Pancreas (tissue), 10 donors: Measurements from ENCODE around the gene MEIOC. TPM values are rescaled to one million over a fixed set of nuclear protein-coding genes. Genes with fewer than 3 reads are reported as not detected.
"Not testable (repeated sequence)": the region's sequence is repeated elsewhere in the genome, so short reads cannot be mapped to it uniquely, and the experiment has no call there.

ENCODE experiments used
- ATAC-seq, 4 donors: fragments of 200-7000 bp; cut with Tn5 transposase; one replicate each; pipeline versions ENCODE4 v1.8.0 to v1.9.1; 2020; ENCODE audit warnings: mild to moderate bottlenecking in 4 of 4, moderate library complexity in 4 of 4
- DNase-seq, 6 donors: peaks; one replicate each; pipeline ENCODE4 v3.0.0-alpha.2; 2020
- FAIRE-seq: peaks from 2 replicates; lab custom pipeline; 2012; peaks lifted over from hg19 to GRCh38; lab: Jason Lieb, UNC
- H3K27ac ChIP-seq, 4 donors: fragments of 200-600 bp; sonication (generic); 1 replicate in 3 of 4; 2 replicates in 1 of 4; pipeline versions ENCODE4 v1.5.0 to v1.8.0; 2020
- H3K27me3 ChIP-seq, 4 donors: fragments of 200-600 bp; one replicate each; pipeline ENCODE4 v1.8.0; 2021
- H3K36me3 ChIP-seq, 3 donors: fragments of 200-600 bp; sonication (generic) in 1 of 3; one replicate each; pipeline versions ENCODE4 v1.5.0 to v1.8.0; 2020 to 2021
- H3K4me1 ChIP-seq, 3 donors: fragments of 200-600 bp; one replicate each; pipeline ENCODE4 v1.8.0; 2021
- H3K4me3 ChIP-seq, 4 donors: fragments of 200-600 bp; sonication (generic) in 2 of 4; one replicate each; pipeline versions ENCODE4 v1.5.0 to v1.8.0; 2020 to 2021
- H3K9me3 ChIP-seq, 4 donors: fragments of 200-600 bp; one replicate each; pipeline ENCODE4 v1.8.0; 2021
- CTCF ChIP-seq, 4 donors: fragments of 200-600 bp; sonication (generic) in 3 of 4; IDR thresholded peaks; one replicate each; pipeline versions ENCODE4 v1.5.0 to v1.8.0; 2021; ENCODE audit warnings: antibody characterized with exemption in 4 of 4
- WGBS, 2 donors: extraction: QIAGEN DNeasy Blood & Tissue Kit; methylation state at CpG; one replicate each; pipeline ENCODE4 v1.1.7; 2013; 5-methylcytosine and 5-hydroxymethylcytosine counted together
- intact Hi-C, 3 donors: fragments of 100-400 bp; cut with DNase I; formaldehyde crosslinking; loops; one replicate each; pipeline versions ENCODE4 v1.11.1 to v1.14.2; 2022
- polyA plus RNA-seq, 2 donors: library from polyadenylated mRNA; stranded (reverse); fragments of 200-250 nt; gene quantifications; one replicate each; pipeline ENCODE4 v1.2.3, GENCODE V29; 2013
- total RNA-seq, 6 donors: library from RNA; stranded (reverse); fragmentation: NEBNext Ultra II Directional in 4 of 6; extraction: Animal tissue kit (Norgen Biotek cat#: 25700) in 4 of 6; gene quantifications; one replicate each; pipeline versions ENCODE4 v1.2.1 to v1.2.4, GENCODE V29; 2021 to 2023
- donor health status: healthy with polysubstance abuse.
- donor health status: DM: no; HTN: no; CAD: no; lungs with moderate emphysema.
- donor health status: DM: no; HTN: no; CAD: no.
- donor health status: control.
- donor health status: control.
- donor health status: Bipolar disorder and iron deficiency.
- donor health status: DM: yes; HTN: yes; CAD: no.
- donor health status: DM: no; HTN: no; CAD: no.
- donor health status: DM: no; HTN: no; CAD: no.
- donor health status: DM: yes; HTN: yes; CAD: no.

MEIOC gene
- total and polyA plus RNA-seq, 8 donors = not detected

DNA sequence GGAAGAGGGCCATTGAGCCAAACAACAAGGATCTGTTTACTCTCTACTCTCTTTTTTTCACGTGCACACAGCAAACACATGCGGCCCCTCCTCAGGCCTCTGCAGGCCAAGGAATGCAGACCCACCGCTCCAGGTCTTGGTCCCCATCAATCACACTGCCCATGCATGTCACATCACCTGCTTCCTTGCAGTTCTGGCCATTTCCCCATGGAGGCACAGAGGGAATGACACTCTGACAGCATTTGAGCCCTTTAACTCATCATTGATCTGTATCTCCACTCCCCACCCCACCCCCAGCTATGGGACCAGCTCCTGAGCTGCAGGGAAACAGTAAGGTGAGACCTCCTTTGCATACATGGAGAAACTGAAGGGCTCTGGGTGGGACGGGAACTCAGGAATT, 45.9 kb upstream of the MEIOC start:
- no peak for FAIRE-seq
- Histone ChIP-seq H3K27ac (no peak overlapping the region), H3K27me3 (no peaks in the 10 kb centered on the region), H3K4me1 (no peaks in the 10 kb centered on the region), H3K36me3 (no peaks in the 10 kb centered on the region), H3K4me3 (no peak overlapping the region), H3K9me3 (no peaks in the 10 kb centered on the region)
- DNase-seq = no peak
- 54 to 59% methylated on average over 4 of the region's 4 CpGs for WGBS, 2 donors
- TF ChIP-seq CTCF (IDR thresholded peaks at IDR 0.05) = no peak
- no peak for ATAC-seq
- intact Hi-C loops = no loop called here

DNA sequence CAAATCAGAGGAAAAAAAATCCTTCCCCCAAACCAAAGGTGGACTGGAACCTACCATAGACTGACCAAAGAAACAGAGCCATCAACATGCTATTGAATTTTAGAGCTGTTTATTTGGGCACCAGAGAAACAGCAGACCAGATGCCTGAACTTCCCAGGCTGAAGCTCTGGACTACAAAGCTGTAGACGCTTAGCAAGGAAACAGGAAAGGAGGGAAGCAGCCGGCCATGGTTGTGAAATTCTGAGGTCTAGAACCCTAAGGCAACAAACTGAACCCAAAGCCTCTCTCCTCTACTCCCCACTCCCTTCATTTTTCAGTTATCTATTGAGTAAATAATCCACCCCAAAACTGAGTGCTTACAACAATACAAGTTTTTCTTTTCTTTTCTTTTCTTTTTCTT, 45.4 kb upstream of the MEIOC start:
- 35 to 40% methylated on average over 2 of the region's 2 CpGs for WGBS, 2 donors
- intact Hi-C loops = no loop called here
- peak in 2 of 4 donors; percentile 25 to 35 for ATAC-seq

GRCh38 chr17:44614862-44615261, 41.4 kb upstream of the MEIOC start:
- Histone ChIP-seq H3K27me3 (no peaks in the 10 kb centered on the region), H3K27ac (no peak overlapping the region), H3K9me3 (no peaks in the 10 kb centered on the region), H3K4me3 (no peak overlapping the region), H3K36me3 (no peaks in the 10 kb centered on the region), H3K4me1 (no peaks in the 10 kb centered on the region)
- no peak for TF ChIP-seq CTCF (IDR thresholded peaks at IDR 0.05)
- DNase-seq = no peak
- ATAC-seq = no peak
- intact Hi-C loops = no loop called here
- WGBS, 2 donors = 66 to 70% methylated on average over 5 of the region's 5 CpGs
- no peak for FAIRE-seq

More for the DNA sequence above, 45.4 kb upstream of the MEIOC start:
- H3K36me3 ChIP-seq = no peaks in the 10 kb centered on the region
- DNase-seq (no peak), FAIRE-seq (no peak)
- no peak for TF ChIP-seq CTCF (IDR thresholded peaks at IDR 0.05)
- no peaks in the 10 kb centered on the region for H3K27me3 ChIP-seq
- no peaks in the 10 kb centered on the region for H3K4me1 ChIP-seq
- H3K4me3 ChIP-seq = no peak overlapping the region
- no peak overlapping the region for H3K27ac ChIP-seq
- no peaks in the 10 kb centered on the region for H3K9me3 ChIP-seq

DNA sequence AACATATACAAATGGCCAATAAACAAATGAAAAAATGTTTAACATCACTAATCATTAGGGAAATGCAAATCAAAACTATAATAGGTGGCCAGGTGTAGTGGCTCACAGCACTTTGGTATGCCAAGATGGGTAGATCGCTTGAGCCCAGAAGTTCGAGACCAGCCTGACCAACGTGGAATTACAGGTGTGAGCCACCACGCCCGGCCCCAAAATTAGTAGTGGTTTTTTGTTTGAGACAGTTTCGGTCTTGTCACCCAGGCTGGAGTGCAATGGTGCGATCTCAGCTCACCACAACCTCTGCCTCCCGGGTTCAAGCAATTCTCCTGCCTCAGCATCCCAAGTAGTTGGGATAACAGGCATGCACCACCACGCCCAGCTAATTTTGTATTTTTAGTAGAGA, 37.6 kb upstream of the MEIOC start:
- DNase-seq, H3K36me3 ChIP-seq, ATAC-seq, H3K4me3 ChIP-seq, H3K4me1 ChIP-seq, H3K9me3 ChIP-seq, H3K27ac ChIP-seq, intact Hi-C loops, H3K27me3 ChIP-seq, FAIRE-seq: not testable (repeated sequence)
- WGBS, 2 donors = 69 to 85% methylated on average over 9 of the region's 9 CpGs

DNA sequence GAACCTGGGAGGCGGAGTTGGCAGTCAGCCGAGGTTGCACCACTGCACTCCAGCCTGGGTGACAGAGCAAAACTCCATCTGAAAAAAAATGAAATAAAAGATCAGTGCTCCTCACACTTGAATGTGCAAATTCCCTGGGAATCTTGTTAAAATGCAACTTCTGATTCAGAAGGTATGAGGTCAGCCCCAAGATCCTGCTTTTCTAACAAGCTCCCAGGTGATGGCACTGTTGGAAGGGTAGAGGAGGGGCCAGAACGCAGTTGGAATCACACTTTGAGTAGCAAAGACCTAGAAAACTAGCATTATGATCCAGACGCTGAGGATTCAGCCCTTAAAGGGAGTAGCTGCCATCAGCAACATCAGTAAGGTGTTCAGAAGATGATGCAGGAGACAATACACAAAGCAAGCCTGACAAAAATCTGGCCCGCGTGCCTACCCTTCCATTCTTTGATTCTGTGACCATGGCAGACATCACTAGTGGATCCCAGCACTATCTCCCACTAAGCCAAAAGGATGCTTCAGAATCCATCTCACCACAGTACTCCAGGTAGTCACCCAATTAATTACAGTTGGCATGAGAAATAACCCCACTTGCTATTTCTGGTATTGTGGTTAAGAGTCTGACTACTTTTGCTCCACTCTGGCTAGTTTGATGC, 33.1 kb upstream of the MEIOC start:
- H3K27ac ChIP-seq = no peak overlapping the region
- no peak overlapping the region for H3K4me3 ChIP-seq
- ATAC-seq = no peak
- FAIRE-seq = no peak
- H3K36me3 ChIP-seq = no peaks in the 10 kb centered on the region
- WGBS, 2 donors = 62 to 69% methylated on average over 6 of the region's 6 CpGs
- no peaks in the 10 kb centered on the region for H3K9me3 ChIP-seq
- no peak for DNase-seq
- no peak for TF ChIP-seq CTCF (IDR thresholded peaks at IDR 0.05)
- intact Hi-C loops = no loop called here
- peaks cover 0 to 1% (median 0%) of the 10 kb centered on the region in 3 donors for H3K4me1 ChIP-seq
- no peaks in the 10 kb centered on the region for H3K27me3 ChIP-seq
